LNCaP clone FGC (cell line): ENCODE results near the gene CCDC112.

Experiments
- DNase-seq: peaks from one replicate; pipeline ENCODE4 v3.0.0-alpha.2; 2011; ENCODE audit warnings: low read depth
- H3K4me3 ChIP-seq: 2 replicates; pipeline ENCODE4 v1.5.1; 2011; ENCODE audit warnings: mild to moderate bottlenecking, low read depth, low read length, control low read depth
- TF ChIP-seq, protein P1 (sequence below): IDR thresholded peaks from 2 replicates; pipeline ENCODE4 v1.5.1; 2012; ENCODE audit warnings: mild to moderate bottlenecking; ENCODE audit not compliant: control insufficient read depth, insufficient read depth; ENCODE audit errors: extremely low read depth

Gene CCDC112

DNA sequence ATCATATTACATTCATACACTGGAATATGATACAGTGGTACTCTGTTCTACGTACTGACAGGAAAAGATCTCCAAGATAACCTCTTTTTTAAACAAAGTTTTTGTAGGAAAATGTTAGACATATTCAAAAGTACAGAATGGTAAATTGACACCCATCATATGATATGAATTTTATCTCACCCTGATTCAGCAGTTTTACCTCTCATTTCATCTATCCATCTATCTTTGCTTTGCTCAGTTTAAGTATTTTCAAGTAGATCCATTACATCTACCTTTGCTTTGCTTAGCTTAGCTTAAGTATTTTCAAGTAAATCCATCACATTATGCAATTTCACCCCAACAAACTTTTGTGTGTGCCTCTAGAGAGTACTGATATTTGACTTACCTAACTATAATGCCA, 14.3 kb downstream of the CCDC112 start:
- DNase-seq = no peak
- H3K4me3 ChIP-seq = no peak overlapping the region
- TF ChIP-seq, protein P1, sequence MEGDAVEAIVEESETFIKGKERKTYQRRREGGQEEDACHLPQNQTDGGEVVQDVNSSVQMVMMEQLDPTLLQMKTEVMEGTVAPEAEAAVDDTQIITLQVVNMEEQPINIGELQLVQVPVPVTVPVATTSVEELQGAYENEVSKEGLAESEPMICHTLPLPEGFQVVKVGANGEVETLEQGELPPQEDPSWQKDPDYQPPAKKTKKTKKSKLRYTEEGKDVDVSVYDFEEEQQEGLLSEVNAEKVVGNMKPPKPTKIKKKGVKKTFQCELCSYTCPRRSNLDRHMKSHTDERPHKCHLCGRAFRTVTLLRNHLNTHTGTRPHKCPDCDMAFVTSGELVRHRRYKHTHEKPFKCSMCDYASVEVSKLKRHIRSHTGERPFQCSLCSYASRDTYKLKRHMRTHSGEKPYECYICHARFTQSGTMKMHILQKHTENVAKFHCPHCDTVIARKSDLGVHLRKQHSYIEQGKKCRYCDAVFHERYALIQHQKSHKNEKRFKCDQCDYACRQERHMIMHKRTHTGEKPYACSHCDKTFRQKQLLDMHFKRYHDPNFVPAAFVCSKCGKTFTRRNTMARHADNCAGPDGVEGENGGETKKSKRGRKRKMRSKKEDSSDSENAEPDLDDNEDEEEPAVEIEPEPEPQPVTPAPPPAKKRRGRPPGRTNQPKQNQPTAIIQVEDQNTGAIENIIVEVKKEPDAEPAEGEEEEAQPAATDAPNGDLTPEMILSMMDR = no peak

- no peak overlapping the region for H3K4me3 ChIP-seq
- DNase-seq = no peak
- TF ChIP-seq, protein P1 = no peak
Observed at GRCh38 chr5:115274584-115274983, 21.9 kb downstream of the CCDC112 start.

DNA sequence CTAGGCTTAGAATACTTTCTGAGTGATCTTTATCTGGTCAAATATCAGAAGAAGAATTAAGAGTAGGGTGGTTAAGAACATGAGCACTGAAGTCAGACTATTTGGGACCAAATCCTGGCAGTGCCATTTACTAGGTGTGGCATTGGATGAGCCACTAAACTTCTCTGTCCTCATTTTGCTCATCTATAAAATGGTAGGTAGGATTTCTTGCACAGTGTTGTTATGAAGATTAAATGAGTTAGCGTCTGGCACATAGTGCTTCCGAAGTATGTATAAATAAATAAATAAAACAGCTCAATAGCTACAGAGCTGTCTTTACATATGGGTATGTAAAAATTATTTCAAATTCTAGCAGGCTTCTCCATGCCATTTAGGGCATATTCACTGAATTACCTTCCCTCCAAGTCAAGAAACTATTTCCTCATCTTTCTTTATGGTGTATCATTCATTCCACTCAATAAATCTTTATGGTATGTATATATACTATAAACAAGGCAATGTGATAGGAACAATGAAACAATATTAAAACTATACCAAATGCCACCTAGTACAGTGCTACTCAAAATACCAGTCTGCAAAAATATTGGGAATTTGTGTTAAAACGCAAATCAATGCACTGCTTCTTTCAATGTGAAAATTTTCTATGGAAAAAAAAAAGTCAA, 24.0 kb downstream of the CCDC112 start:
- no peak overlapping the region for H3K4me3 ChIP-seq
- TF ChIP-seq, protein P1 = no peak
- no peak for DNase-seq

DNA sequence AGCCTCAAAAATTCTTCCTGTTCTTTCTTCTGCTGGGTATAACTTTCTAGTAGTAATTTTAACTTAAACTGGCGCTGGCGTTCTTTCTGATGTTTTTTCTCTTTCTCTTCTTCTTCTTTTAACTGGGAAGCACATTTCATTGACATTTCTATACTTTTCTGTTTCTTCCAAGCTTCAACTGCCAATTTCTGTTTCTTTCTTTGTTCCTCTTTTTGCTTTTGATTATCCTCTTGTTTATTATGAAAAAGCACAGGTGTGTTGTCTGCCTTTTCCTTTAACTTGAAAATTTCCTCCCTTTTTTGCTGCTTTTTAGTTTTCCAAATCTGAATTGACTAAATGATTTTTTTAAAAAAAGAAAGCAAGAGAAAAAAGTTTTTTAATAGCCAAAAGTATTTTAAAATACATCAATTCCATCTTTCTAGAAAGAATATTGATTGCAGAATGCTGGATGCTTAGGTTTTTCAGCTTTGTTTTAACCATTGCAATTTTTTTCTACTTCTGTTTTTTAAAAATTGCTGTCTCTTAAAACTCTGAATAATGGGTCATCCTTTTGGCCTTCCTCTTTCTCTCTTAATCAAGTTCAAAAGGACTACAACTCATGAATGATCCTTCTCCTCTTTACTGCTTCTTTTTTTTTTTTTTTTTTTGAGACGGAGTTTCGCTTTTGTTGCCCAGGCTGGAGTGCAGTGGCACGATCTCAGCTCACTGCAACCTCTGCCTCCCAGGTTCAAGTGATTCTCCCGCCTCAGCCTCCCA, 25.0 kb downstream of the CCDC112 start:
- H3K4me3 ChIP-seq = no peak overlapping the region
- TF ChIP-seq, protein P1 = no peak
- no peak for DNase-seq

DNA sequence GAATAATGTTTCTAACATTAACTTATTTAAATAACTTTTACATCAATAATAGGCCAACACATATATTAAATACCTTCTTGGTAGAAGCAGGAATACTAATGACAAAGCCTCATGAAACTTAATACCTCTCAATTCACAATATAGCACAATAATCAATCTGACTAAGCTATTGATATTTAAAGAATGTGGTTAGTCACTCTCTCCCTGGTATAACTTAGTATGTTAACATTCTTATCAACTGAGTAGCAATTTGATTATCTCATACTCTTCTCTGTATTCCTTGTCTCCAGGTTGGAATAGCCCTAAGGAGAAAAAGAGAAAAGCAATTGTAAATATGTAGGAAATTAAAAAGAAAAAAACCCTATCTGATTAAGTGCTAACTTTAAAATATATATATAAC, 28.8 kb downstream of the CCDC112 start:
- TF ChIP-seq, protein P1 = no peak
- no peak overlapping the region for H3K4me3 ChIP-seq
- DNase-seq = no peak

DNA sequence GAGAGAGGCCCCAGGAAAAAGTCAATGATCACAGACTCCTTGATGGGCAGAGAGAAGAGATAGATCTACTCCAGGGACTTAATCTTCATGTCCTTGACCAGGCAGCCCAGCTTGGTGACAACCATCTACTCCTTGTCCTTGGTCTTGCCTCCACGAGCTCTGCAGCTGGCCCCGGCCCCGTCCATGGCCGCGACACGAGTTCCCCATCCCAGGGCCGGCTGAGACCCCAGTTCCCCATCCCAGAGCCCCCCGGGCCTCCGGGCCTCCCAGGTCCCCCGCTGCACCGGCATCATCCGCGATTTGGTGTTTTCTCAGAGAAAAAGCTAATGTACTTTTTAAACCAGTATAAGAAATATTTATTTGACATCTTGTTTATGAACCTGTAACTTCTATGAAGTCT, 31.2 kb downstream of the CCDC112 start:
- TF ChIP-seq, protein P1 = no peak
- no peak for DNase-seq
- H3K4me3 ChIP-seq = no peak overlapping the region
